HG03565 (cell line): ENCODE measurements around the gene KRTAP10-12.

ENCODE experiments used
- ATAC-seq: cut with Tn5 transposase; IDR thresholded peaks from one replicate; pipeline ENCODE4 v1.9.1; 2021; ENCODE audit warnings: mild to moderate bottlenecking, moderate library complexity; ENCODE audit not compliant: unreplicated experiment

KRTAP10-12 gene

GRCh38 chr21:44697811-44698734, 1.1 kb downstream of the KRTAP10-12 start:
- no peak for ATAC-seq

GRCh38 chr21:44699502-44700001, 2.6 kb downstream of the KRTAP10-12 start:
- ATAC-seq = no peak

DNA sequence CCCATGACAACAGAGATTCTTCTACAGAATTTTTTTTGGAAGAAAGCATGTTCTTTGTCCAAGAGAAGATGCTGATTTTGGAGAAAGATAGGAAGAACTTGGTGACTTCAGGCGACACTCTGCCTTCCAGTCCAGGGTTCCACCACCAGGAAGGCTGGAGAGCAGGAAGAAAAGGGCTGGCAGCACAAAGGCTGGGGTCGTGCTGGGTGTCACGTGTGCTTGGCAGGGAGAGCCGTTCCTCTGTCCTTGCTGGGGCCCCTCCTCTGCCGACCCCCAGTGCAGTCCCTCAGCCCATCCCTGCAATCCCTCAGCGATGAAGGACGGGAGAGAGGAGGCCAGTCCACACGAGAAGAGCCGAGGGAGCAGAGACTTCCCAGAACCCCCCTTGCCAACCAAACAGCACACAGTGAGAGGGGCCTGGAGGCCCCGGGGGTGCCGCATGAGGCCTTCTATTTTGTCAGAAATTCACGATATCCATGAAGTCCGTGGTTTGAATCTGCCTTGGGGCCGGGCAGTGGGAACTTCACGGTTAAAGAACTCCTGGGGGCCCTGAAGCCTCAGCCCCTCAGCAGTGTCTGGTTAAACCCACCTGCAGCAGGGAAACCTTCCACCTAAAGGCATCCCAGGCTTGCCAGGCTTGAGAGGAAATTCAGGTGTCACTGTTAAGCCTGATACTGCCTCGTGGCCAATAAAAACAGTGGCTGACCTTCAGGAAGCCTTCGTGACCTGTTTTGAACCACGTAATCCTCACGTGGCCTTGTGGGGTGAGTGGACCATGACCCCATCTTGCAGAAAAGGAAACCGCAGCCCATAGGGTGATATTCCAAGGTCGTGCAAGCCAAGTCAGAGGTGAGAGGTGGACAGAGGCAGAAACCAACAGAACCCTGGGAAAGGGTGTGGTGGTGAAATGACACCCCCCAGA, 3.4 kb downstream of the KRTAP10-12 start:
- ATAC-seq = no peak

DNA sequence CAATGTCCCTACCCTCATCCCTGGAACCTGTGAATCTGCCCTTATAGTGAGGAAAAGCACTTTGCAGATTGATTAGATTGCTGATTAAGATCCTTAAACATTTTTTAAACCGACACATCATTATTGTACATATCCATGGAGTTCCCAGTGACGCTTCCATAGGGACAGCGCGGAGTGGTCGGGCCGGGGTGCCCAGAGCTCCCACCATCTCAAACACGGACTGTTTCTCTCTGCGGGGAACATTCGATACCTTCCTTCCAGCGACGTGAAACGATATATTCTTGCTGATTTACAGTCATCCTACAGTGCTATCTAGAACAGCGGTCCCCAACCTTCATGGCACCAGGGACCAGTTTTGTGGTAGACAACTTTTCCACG, 4.0 kb downstream of the KRTAP10-12 start:
- ATAC-seq = no peak

DNA sequence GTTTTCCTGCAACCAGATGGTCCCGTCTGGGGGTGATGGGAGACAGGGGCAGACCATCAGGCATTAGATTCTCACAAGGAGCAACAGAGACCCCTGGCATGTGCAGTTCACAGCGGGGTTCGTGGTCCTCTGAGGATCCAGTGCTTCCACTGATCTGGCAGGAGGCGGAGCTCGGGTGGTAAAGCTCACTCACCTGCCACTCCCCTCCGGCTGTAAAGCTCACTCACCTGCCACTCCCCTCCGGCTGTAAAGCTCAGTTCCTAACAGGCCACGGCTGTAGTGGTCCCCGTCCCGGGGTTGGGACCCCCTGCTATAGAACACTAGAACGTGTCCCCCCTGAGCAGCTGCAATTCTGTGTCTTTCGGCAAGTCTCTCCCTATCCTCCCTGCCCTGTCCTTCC, 4.6 kb downstream of the KRTAP10-12 start:
- no peak for ATAC-seq

- no peak for ATAC-seq
Observed at GRCh38 chr21:44702111-44702972, 5.4 kb downstream of the KRTAP10-12 start.

GRCh38 chr21:44702973-44703730, 6.2 kb downstream of the KRTAP10-12 start:
- no peak for ATAC-seq

DNA sequence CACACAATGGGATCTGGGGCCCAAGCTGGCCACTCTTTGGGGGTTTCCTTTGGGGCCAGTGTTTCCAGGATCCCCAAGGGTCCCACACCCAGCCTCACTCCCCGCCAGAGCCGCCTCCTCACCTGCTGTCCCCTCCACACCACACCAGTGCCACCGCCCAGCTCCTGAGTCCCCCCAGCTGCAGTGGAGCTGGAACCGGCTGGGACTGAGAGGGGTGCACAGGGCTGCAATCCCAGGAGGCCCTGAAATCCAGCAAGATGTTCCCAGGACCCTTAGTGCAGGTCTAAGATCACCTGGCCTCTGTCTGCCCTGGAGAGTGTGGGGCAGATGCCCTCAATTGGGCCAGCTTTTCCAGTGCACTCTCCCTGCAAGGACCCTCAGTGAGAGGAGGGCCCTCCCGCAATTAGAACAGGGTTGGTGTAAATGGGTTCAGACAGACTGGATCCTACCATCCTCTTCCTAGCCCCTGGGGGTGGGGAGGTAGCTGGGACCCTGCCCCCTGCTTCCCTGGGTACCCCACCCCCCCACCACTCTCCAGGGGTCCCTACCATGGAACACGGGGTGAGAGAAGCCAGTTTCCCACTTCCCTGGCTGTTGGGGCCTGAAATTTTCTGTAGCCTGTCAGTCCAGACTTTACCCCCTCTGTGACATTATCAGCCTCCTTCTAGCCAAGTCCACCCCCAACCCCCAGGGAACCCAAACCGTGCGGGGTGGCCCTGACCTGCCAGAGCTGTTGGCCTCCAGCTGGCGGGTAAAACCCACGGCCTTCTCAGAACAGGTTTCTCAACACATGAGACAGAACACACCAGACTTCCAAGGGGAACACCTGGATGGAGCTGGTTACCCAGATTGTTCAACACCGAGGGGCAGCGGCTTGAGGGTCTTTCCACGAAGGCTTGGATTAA, 7.0 kb downstream of the KRTAP10-12 start:
- ATAC-seq = no peak

DNA sequence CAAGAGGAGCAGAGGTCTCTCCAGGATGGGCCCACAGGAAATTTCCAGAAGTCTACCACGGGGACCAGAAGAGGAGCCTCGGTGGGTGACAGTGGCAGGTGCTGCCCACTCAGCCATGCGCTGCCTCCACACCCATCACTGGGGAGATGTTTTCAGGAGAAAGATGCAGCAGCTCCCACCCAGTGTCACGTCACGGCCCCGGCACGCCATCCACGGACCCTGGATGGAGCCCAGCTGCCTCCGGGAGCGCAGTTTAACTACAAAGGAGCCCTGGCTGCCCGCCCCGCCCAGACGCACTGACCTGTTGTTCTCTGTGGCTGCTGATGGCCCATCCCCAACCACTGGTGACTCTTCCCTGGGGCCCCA, 7.6 kb downstream of the KRTAP10-12 start:
- ATAC-seq = no peak

GRCh38 chr21:44706026-44706705, 9.2 kb downstream of the KRTAP10-12 start:
- ATAC-seq = no peak

DNA sequence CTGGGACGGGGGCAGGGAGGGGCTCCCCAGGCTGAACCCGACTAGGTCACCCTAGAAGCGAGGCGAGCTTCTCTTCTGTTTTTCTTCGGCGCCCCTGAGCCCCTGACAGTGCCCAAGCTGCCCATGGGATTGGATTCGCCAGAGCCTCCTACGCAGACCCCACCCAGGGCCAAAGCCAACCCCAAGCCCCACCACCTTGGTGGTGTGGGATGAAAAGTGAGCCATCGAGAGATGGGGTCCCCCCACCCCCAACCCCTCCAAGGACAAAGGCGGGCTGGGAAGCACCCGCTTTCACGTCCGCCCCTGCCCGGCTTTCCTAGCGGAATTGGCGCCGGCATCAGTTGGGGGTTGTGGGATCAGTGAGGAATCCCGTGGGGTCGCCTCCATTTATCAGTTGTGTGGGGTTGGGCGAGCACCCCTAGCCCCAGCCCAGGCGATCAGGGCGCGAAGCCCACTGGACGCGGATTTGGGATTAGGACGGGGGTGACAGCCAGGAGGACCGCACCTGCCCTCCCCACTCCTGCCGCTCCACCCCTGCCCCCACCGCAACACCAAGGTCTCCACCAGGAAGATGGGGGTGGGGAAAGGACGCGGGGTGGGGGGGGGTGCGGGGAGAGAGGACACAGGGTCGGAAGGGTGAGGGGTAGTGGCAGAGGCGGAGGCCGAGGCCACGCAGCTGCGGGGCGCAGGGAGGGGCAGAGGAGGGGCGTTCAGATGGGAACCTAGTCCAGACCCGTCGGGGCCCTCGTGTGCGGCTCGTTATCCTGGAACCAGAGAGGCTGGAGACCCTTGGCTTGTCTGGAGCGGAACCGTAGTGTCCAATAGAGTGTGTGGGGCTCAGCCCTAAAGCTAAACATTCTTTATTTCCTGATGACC, 10.0 kb downstream of the KRTAP10-12 start:
- no peak for ATAC-seq

GRCh38 chr21:44708213-44708865, 11.4 kb downstream of the KRTAP10-12 start:
- no peak for ATAC-seq

DNA sequence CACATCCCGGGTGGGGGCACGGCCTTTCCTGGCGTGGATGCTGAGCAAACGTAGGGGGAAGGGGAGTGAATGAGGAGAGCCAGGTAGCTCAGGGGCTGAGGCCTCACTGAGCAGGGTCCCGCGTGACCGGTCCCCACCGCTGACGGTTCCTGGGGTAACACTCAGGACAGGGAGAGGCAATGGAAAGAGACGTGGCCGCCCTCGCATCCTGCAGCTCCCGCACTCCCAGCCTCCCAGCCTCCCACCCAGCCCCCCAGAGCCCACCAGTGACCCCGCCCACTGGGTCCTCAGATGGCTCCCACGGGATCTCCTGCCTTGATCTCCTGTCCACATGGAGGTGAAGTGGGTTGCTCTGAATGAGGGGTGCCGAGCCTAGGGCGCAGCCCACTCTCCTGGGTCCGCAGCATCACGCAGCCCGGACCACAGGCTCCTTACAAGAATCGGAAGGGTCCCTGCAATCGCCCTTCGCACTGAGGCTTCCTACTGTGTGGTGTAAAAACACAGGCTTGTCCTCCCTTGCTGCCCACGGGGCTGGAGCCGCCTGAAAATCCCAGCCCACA, 12.0 kb downstream of the KRTAP10-12 start:
- ATAC-seq = no peak

- ATAC-seq = no peak
Observed at GRCh38 chr21:44709426-44710293, 12.7 kb downstream of the KRTAP10-12 start.

DNA sequence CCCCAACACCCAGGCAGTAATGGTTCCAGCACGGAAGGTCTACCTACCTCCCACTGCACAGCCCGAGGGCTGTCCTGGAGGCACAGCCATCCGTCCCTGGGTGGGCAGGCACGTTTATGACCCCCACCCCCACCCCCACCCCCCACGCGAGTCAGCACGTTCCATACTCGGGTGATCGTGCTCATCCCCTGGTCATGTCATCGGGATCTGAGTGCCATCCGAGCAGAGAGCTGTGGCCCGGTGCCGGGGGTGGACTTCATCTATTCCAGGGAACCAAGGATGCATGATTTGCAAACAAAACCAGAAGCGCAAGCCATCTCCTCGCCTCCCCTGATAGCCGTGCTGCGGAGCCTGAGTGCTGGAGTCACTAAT, 13.3 kb downstream of the KRTAP10-12 start:
- ATAC-seq = no peak
